Stimulated activated CD4-positive, alpha-beta T cell treated with anti-CD3 and anti-CD28 coated beads, Interleukin-2, amount 100 ng/mL, for 48 hours (primary cell): ENCODE data around the gene TMEM89.

Experiments used
- DNase-seq, 2 donors: peaks; one replicate each; pipeline ENCODE4 v3.0.0-alpha.2; 2020

The TMEM89 gene

GRCh38 chr3:48641396-48641795 is 19.8 kb upstream of the TMEM89 start:
- DNase-seq: no peak

GRCh38 chr3:48639944-48640606 is 18.5 kb upstream of the TMEM89 start:
- no peak for DNase-seq

GRCh38 chr3:48637305-48637704 is 15.7 kb upstream of the TMEM89 start:
- DNase-seq: no peak

- DNase-seq: no peak
Measured at GRCh38 chr3:48636149-48636655, 14.6 kb upstream of the TMEM89 start.

- DNase-seq: peak; percentile 92 to 95
Measured at GRCh38 chr3:48635222-48636021, 13.9 kb upstream of the TMEM89 start, which contains the start of gene SLC26A6. Gene SLC26A6 (minus strand): TSS chr3:48635461. CDS start chr3:48635393, 68 bp downstream.

GRCh38 chr3:48634661-48635221 is 13.2 kb upstream of the TMEM89 start:
- peak; percentile 38 to 39 for DNase-seq

GRCh38 chr3:48633743-48634142 is 12.2 kb upstream of the TMEM89 start:
- DNase-seq: no peak

- no peak for DNase-seq
Measured at GRCh38 chr3:48633256-48633655, 11.7 kb upstream of the TMEM89 start.

- no peak for DNase-seq
Measured at GRCh38 chr3:48631516-48632448, 10.2 kb upstream of the TMEM89 start.

GRCh38 chr3:48630833-48631232 is 9.3 kb upstream of the TMEM89 start:
- no peak for DNase-seq

- DNase-seq: no peak
Measured at GRCh38 chr3:48630407-48630806, 8.8 kb upstream of the TMEM89 start.

- no peak for DNase-seq
Measured at GRCh38 chr3:48629894-48630293, 8.3 kb upstream of the TMEM89 start.

- DNase-seq: no peak
Measured at GRCh38 chr3:48628277-48629017, 6.9 kb upstream of the TMEM89 start.

- DNase-seq: no peak
Measured at GRCh38 chr3:48625600-48625999, 4.0 kb upstream of the TMEM89 start.

GRCh38 chr3:48624767-48625166 is 3.2 kb upstream of the TMEM89 start:
- no peak for DNase-seq

- no peak for DNase-seq
Measured at GRCh38 chr3:48623851-48624547, 2.4 kb upstream of the TMEM89 start.

- no peak for DNase-seq
Measured at GRCh38 chr3:48619541-48620524, 1.7 kb downstream of the TMEM89 start.

GRCh38 chr3:48617559-48617958 is 4.0 kb downstream of the TMEM89 start:
- no peak for DNase-seq

GRCh38 chr3:48614044-48614443 is 7.5 kb downstream of the TMEM89 start:
- peak in 1 of 2 donors; percentile 19 for DNase-seq

- DNase-seq: no peak
Measured at GRCh38 chr3:48612309-48612708, 9.3 kb downstream of the TMEM89 start.
